Osteoblast (primary cell): ENCODE results near the gene HOXA9. TPM values are rescaled to one million over a fixed set of nuclear protein-coding genes. Genes with fewer than 3 reads are reported as not detected.
A peak's percentile ranks its signal among the peaks of the same experiment; 100 is the strongest.

ENCODE experiments used
- DNase-seq: peaks from one replicate; pipeline ENCODE4 v3.0.0; 2011; ENCODE audit warnings: low spot score, mixed read lengths; ENCODE audit not compliant: insufficient read length; ENCODE audit errors: missing footprints
- H2AFZ ChIP-seq: 2 replicates; pipeline ENCODE4 v1.6.0; 2011; ENCODE audit warnings: mild to moderate bottlenecking, low read length
- H3K27ac ChIP-seq: 2 replicates; pipeline ENCODE4 v1.5.1; 2011; ENCODE audit warnings: mild to moderate bottlenecking, low read depth, low read length, moderate library complexity
- H3K27me3 ChIP-seq: 2 replicates; pipeline ENCODE4 v1.6.0; 2012; ENCODE audit warnings: mild to moderate bottlenecking, control low read depth, inconsistent platforms, low read length, moderate library complexity; ENCODE audit not compliant: insufficient read depth
- H3K36me3 ChIP-seq: 2 replicates; pipeline ENCODE4 v1.5.1; 2011; ENCODE audit warnings: mild to moderate bottlenecking, low read length, control low read depth, moderate library complexity; ENCODE audit not compliant: insufficient read depth
- H3K4me1 ChIP-seq: 2 replicates; pipeline ENCODE4 v1.5.1; 2011; ENCODE audit warnings: mild to moderate bottlenecking, low read length, control low read depth, moderate library complexity; ENCODE audit not compliant: insufficient read depth
- H3K4me2 ChIP-seq: 2 replicates; pipeline ENCODE4 v1.6.0; 2011; ENCODE audit warnings: mild to moderate bottlenecking, low read length; ENCODE audit not compliant: insufficient read depth
- H3K4me3 ChIP-seq: fragments of 200-600 bp; sonication (generic); 3 replicates; pipeline ENCODE4 v1.5.1; 2012; ENCODE audit warnings: mild to moderate bottlenecking, low read length, inconsistent platforms; ENCODE audit not compliant: insufficient read depth
- H3K79me2 ChIP-seq: 2 replicates; pipeline ENCODE4 v1.6.0; 2012; ENCODE audit warnings: mild to moderate bottlenecking, low read length, control low read depth, inconsistent platforms; ENCODE audit not compliant: insufficient read depth
- H3K9me3 ChIP-seq: 2 replicates; pipeline ENCODE4 v1.5.1; 2011; ENCODE audit warnings: low read depth, low read length, control low read depth
- H4K20me1 ChIP-seq: 2 replicates; pipeline ENCODE4 v1.6.0; 2012; ENCODE audit warnings: mild to moderate bottlenecking, low read length, control low read depth; ENCODE audit not compliant: insufficient read depth
- CTCF ChIP-seq: IDR thresholded peaks from 2 replicates; pipeline ENCODE4 v1.5.1; 2011; ENCODE audit warnings: mild to moderate bottlenecking, low read depth, low read length, moderate library complexity; ENCODE audit errors: extremely low read depth
- total RNA-seq: library from RNA; depleted of rRNA; stranded (reverse); fragments of >200 nt; gene quantifications from 2 replicates; pipeline ENCODE4 v1.2.3, GENCODE V29; 2012

The HOXA9 gene
- total RNA-seq, 1 donor: 19.5 TPM

- DNase-seq: peak; percentile 83
- Histone ChIP-seq H3K79me2 (peaks cover 70% of the 10 kb centered on the region), H3K9me3 (no peaks in the 10 kb centered on the region), H3K36me3 (peaks cover 37% of the 10 kb centered on the region), H3K27me3 (no peaks in the 10 kb centered on the region), H3K4me3 (no peak overlapping the region), H3K4me2 (no peak overlapping the region), H3K4me1 (peaks cover 37% of the 10 kb centered on the region), H3K27ac (peak overlapping the region; percentile 32), H4K20me1 (peaks cover 10% of the 10 kb centered on the region), H2AFZ (no peak overlapping the region)
- no peak for TF ChIP-seq CTCF
Measured at GRCh38 chr7:27139334-27140125, 25.8 kb downstream of the HOXA9 start.

DNA sequence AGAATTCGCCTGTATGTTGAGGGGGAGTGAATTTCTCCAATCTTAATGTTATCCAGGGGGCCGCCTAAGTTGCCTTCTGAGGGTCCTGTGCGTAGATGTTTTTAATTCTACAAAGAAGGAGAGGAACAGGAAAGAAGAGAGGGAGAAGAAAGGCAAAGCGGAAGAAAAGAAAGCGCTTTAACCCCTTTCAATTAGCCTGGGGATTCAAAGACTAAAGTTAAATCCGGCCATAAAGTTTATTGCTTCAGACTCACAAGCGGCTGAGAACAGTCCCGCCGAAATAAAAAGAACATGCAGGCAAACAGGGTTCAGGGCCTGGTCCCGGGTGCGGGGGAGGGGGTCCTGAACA, 26.4 kb downstream of the HOXA9 start:
- peak overlapping the region; percentile 32 for H3K27ac ChIP-seq

DNA sequence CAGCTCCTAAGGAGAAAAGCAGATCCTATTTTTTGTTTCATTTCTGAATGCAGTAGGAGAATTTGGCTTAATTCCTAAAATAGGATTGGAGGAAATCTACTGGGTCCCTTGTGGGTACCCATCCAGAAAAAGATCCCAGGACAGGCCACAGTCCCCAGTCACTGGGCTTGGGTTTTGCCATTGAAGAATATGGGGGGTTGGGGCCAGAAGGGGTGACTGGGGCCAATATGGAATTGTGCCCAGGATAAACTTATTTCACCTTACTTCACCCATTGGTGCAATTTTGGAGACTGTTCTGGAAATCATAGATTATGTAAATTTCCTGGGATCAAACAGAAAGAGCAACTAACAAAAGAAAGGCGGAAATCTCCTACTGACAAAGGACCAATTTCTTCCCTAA, 26.9 kb downstream of the HOXA9 start:
- Histone ChIP-seq H2AFZ (no peak overlapping the region), H3K27me3 (no peaks in the 10 kb centered on the region), H3K4me3 (no peak overlapping the region), H3K36me3 (peaks cover 27% of the 10 kb centered on the region), H3K27ac (peak overlapping the region; percentile 90), H3K9me3 (no peaks in the 10 kb centered on the region), H4K20me1 (peaks cover 10% of the 10 kb centered on the region), H3K79me2 (peaks cover 65% of the 10 kb centered on the region), H3K4me2 (peak overlapping the region; percentile 33), H3K4me1 (peaks cover 46% of the 10 kb centered on the region)
- TF ChIP-seq CTCF: no peak
- DNase-seq: peak; percentile 18

More for the DNA sequence above, 26.4 kb downstream of the HOXA9 start:
- H4K20me1 ChIP-seq: peaks cover 10% of the 10 kb centered on the region
- no peak overlapping the region for H2AFZ ChIP-seq
- H3K36me3 ChIP-seq: peaks cover 31% of the 10 kb centered on the region
- H3K79me2 ChIP-seq: peaks cover 65% of the 10 kb centered on the region
- H3K9me3 ChIP-seq: no peaks in the 10 kb centered on the region
- peaks cover 42% of the 10 kb centered on the region for H3K4me1 ChIP-seq
- no peak overlapping the region for H3K4me3 ChIP-seq
- H3K4me2 ChIP-seq: no peak overlapping the region
- H3K27me3 ChIP-seq: no peaks in the 10 kb centered on the region
- DNase-seq: peak; percentile 74
- no peak for TF ChIP-seq CTCF

GRCh38 chr7:27137640-27138315, 27.6 kb downstream of the HOXA9 start:
- Histone ChIP-seq H3K4me2 (peak overlapping the region; percentile 72), H3K4me3 (no peak overlapping the region), H3K4me1 (peaks cover 46% of the 10 kb centered on the region), H3K27me3 (no peaks in the 10 kb centered on the region), H3K79me2 (peaks cover 65% of the 10 kb centered on the region), H3K27ac (peak overlapping the region; percentile 90), H3K36me3 (peaks cover 23% of the 10 kb centered on the region), H2AFZ (no peak overlapping the region), H3K9me3 (no peaks in the 10 kb centered on the region), H4K20me1 (peaks cover 10% of the 10 kb centered on the region)
- TF ChIP-seq CTCF: no peak
- DNase-seq: peak; percentile 76
